DND-41 (cell line): ENCODE measurements around the gene OPCML.

ENCODE experiments used
- ATAC-seq: fragments of 200-7000 bp; cut with Tn5 transposase; 3 replicates; pipeline ENCODE4 v1.9.1; 2021; ENCODE audit warnings: low read depth; ENCODE audit not compliant: insufficient read depth
- DNase-seq: peaks from one replicate; pipeline ENCODE4 v3.0.0-alpha.2; 2020
- H2AFZ ChIP-seq: 2 replicates; pipeline ENCODE4 v1.6.0; 2012; ENCODE audit warnings: low read depth, low read length
- H3K27ac ChIP-seq: 2 replicates; pipeline ENCODE4 v1.5.1; 2012; ENCODE audit warnings: low read length, inconsistent platforms
- H3K27me3 ChIP-seq: fragments of 200-600 bp; sonication (generic); 2 replicates; pipeline ENCODE4 v1.6.0; 2012; ENCODE audit warnings: low read length, mild to moderate bottlenecking, inconsistent platforms; ENCODE audit not compliant: insufficient read depth, poor library complexity
- H3K36me3 ChIP-seq: 2 replicates; pipeline ENCODE4 v1.5.1; 2012; ENCODE audit warnings: low read length, inconsistent platforms; ENCODE audit not compliant: insufficient read depth
- H3K4me1 ChIP-seq: 2 replicates; pipeline ENCODE4 v1.5.1; 2012; ENCODE audit warnings: mild to moderate bottlenecking, low read length; ENCODE audit not compliant: insufficient read depth
- H3K4me2 ChIP-seq: 2 replicates; pipeline ENCODE4 v1.6.0; 2012; ENCODE audit warnings: mild to moderate bottlenecking, moderate library complexity, low read length, inconsistent platforms; ENCODE audit not compliant: insufficient read depth
- H3K4me3 ChIP-seq, 2 experiments: fragments of 200-600 bp in 1 of 2; shearing (Covaris generic) in 1 of 2; 2 replicates each; pipeline ENCODE4 v1.5.1; 2012 to 2016; ENCODE audit warnings: inconsistent platforms in 2 of 2, low read length in 2 of 2, mild to moderate bottlenecking in 2 of 2, low read depth in 1 of 2, moderate library complexity in 1 of 2
- H3K79me2 ChIP-seq: 2 replicates; pipeline ENCODE4 v1.6.0; 2012; ENCODE audit warnings: low read length, inconsistent platforms; ENCODE audit not compliant: insufficient read depth
- H3K9ac ChIP-seq: 2 replicates; pipeline ENCODE4 v1.6.0; 2012; ENCODE audit warnings: low read depth, mild to moderate bottlenecking, inconsistent platforms, low read length, moderate library complexity
- H3K9me3 ChIP-seq: 2 replicates; pipeline ENCODE4 v1.5.1; 2012; ENCODE audit warnings: low read length, moderate library complexity, mild to moderate bottlenecking, inconsistent platforms; ENCODE audit not compliant: insufficient read depth, severe bottlenecking
- H4K20me1 ChIP-seq: 2 replicates; pipeline ENCODE4 v1.6.0; 2012; ENCODE audit warnings: low read length; ENCODE audit not compliant: insufficient read depth
- CTCF ChIP-seq: IDR thresholded peaks from 2 replicates; pipeline ENCODE4 v1.5.1; 2012; ENCODE audit warnings: borderline replicate concordance, low read length, moderate library complexity, mild to moderate bottlenecking; ENCODE audit not compliant: poor library complexity, severe bottlenecking; ENCODE audit errors: extremely low read depth
- EZH2 ChIP-seq: IDR thresholded peaks from 3 replicates; pipeline ENCODE4 v1.6.1; 2012; ENCODE audit warnings: borderline replicate concordance, low read depth, mild to moderate bottlenecking, moderate library complexity, low read length, inconsistent platforms; ENCODE audit not compliant: severe bottlenecking

Gene OPCML

GRCh38 chr11:133350045-133350444 is 182.3 kb downstream of the OPCML start:
- H4K20me1 ChIP-seq, result no peaks in the 10 kb centered on the region
- no peak for TF ChIP-seq EZH2
- TF ChIP-seq CTCF, result no peak
- DNase-seq, result no peak

GRCh38 chr11:133347988-133348387 is 184.3 kb downstream of the OPCML start:
- no peak for ATAC-seq
- no peak overlapping the region for H3K27ac ChIP-seq

More at GRCh38 chr11:133350045-133350444, 182.3 kb downstream of the OPCML start:
- H3K36me3 ChIP-seq, result no peaks in the 10 kb centered on the region
- ATAC-seq, result no peak
- no peak overlapping the region for H3K4me3 ChIP-seq
- H3K4me1 ChIP-seq, result no peaks in the 10 kb centered on the region
- H3K9me3 ChIP-seq, result no peaks in the 10 kb centered on the region
- H2AFZ ChIP-seq, result no peak overlapping the region
- H3K4me2 ChIP-seq, result no peak overlapping the region
- H3K27ac ChIP-seq, result no peak overlapping the region
- no peaks in the 10 kb centered on the region for H3K79me2 ChIP-seq
- no peak overlapping the region for H3K9ac ChIP-seq
- peaks cover 29% of the 10 kb centered on the region for H3K27me3 ChIP-seq

GRCh38 chr11:133346137-133346536 is 186.2 kb downstream of the OPCML start:
- DNase-seq, result no peak
- no peak overlapping the region for H3K27ac ChIP-seq
- no peak for ATAC-seq
- no peaks in the 10 kb centered on the region for H3K4me1 ChIP-seq
- peaks cover 28% of the 10 kb centered on the region for H3K27me3 ChIP-seq
- H3K4me2 ChIP-seq, result no peak overlapping the region
- TF ChIP-seq EZH2 (no peak), CTCF (no peak)
- H3K9me3 ChIP-seq, result no peaks in the 10 kb centered on the region
- no peaks in the 10 kb centered on the region for H4K20me1 ChIP-seq
- H3K79me2 ChIP-seq, result no peaks in the 10 kb centered on the region
- no peak overlapping the region for H3K9ac ChIP-seq
- H3K36me3 ChIP-seq, result no peaks in the 10 kb centered on the region
- no peak overlapping the region for H3K4me3 ChIP-seq
- H2AFZ ChIP-seq, result no peak overlapping the region

More at GRCh38 chr11:133347988-133348387, 184.3 kb downstream of the OPCML start:
- H3K4me3 ChIP-seq, result no peak overlapping the region
- H2AFZ ChIP-seq, result no peak overlapping the region
- H4K20me1 ChIP-seq, result no peaks in the 10 kb centered on the region
- H3K79me2 ChIP-seq, result no peaks in the 10 kb centered on the region
- H3K9me3 ChIP-seq, result no peaks in the 10 kb centered on the region
- H3K36me3 ChIP-seq, result no peaks in the 10 kb centered on the region
- peaks cover 34% of the 10 kb centered on the region for H3K27me3 ChIP-seq
- H3K9ac ChIP-seq, result no peak overlapping the region
- DNase-seq, result no peak
- no peaks in the 10 kb centered on the region for H3K4me1 ChIP-seq
- no peak overlapping the region for H3K4me2 ChIP-seq
- TF ChIP-seq EZH2 (no peak), CTCF (no peak)

- Histone ChIP-seq H3K9ac (no peak overlapping the region), H3K4me3 (no peak overlapping the region), H3K27ac (no peak overlapping the region), H3K4me1 (no peaks in the 10 kb centered on the region), H3K9me3 (no peaks in the 10 kb centered on the region), H3K4me2 (no peak overlapping the region), H3K27me3 (peaks cover 16% of the 10 kb centered on the region), H2AFZ (no peak overlapping the region), H3K79me2 (no peaks in the 10 kb centered on the region), H4K20me1 (no peaks in the 10 kb centered on the region), H3K36me3 (no peaks in the 10 kb centered on the region)
- TF ChIP-seq EZH2 (no peak), CTCF (no peak)
- ATAC-seq (no peak), DNase-seq (no peak)
Observed at GRCh38 chr11:133343951-133344350, 188.3 kb downstream of the OPCML start.
